ENCODE data around the gene ACSL5. TPM values are rescaled to one million over a fixed set of nuclear protein-coding genes. Genes with fewer than 3 reads are reported as not detected.

Gene ACSL5
- total and polyA plus RNA-seq, 3 experiments from 2014 or later, result 53.3 to 85.5 (median 53.7) TPM

- Histone ChIP-seq H3K27ac (ENCODE audit: low read depth, low read length) (no peak overlapping the region), H3K4me1 (ENCODE audit: insufficient read depth, low read length) (no peaks in the 10 kb centered on the region), H3K9me3 (ENCODE audit: low read length) (no peaks in the 10 kb centered on the region), H3K27me3 (ENCODE audit: insufficient read depth, low read length, poor library complexity, severe bottlenecking) (no peaks in the 10 kb centered on the region), H3K4me3 (ENCODE audit: low read length) (no peak overlapping the region), H3K36me3 (ENCODE audit: insufficient read depth, low read length) (peaks cover 65% of the 10 kb centered on the region)
- POLR2A ChIA-PET, result no interaction called here
- peaks cover 12 to 93% (median 36%) of the 10 kb centered on the region in 3 donors for H3K36me3 Mint-ChIP-seq
- no peaks in the 10 kb centered on the region for H3K9me3 Mint-ChIP-seq
- no peak for DNase-seq
- CTCF ChIA-PET, result no interaction called here
- peaks cover 0 to 5% (median 4%) of the 10 kb centered on the region in 3 donors for H3K4me1 Mint-ChIP-seq
- H3K4me3 Mint-ChIP-seq, result no peak overlapping the region
- H3K27ac Mint-ChIP-seq, result peak overlapping the region in 3 of 8 donors; percentile 9 to 86 (median 27)
- no peaks in the 10 kb centered on the region for H3K27me3 Mint-ChIP-seq
Measured at GRCh38 chr10:112407696-112408095, 33.8 kb downstream of the ACSL5 start.

GRCh38 chr10:112409299-112409698 is 35.4 kb downstream of the ACSL5 start:
- POLR2A ChIA-PET, result no interaction called here
- Mint-ChIP-seq H3K36me3 (peaks cover 12 to 90% (median 35%) of the 10 kb centered on the region in 3 donors), H3K27ac (peak overlapping the region in 2 of 8 donors; percentile 33 to 48), H3K27me3 (no peaks in the 10 kb centered on the region), H3K4me3 (no peak overlapping the region), H3K4me1 (peaks cover 0 to 5% (median 0%) of the 10 kb centered on the region in 3 donors), H3K9me3 (no peaks in the 10 kb centered on the region)
- H3K36me3 ChIP-seq (ENCODE audit: insufficient read depth, low read length), result peaks cover 67% of the 10 kb centered on the region
- no peak overlapping the region for H3K27ac ChIP-seq (ENCODE audit: low read depth, low read length)
- no peaks in the 10 kb centered on the region for H3K9me3 ChIP-seq (ENCODE audit: low read length)
- no peak overlapping the region for H3K4me3 ChIP-seq (ENCODE audit: low read length)
- CTCF ChIA-PET, result no interaction called here
- DNase-seq, result no peak
- H3K27me3 ChIP-seq (ENCODE audit: insufficient read depth, low read length, poor library complexity, severe bottlenecking), result no peaks in the 10 kb centered on the region
- H3K4me1 ChIP-seq (ENCODE audit: insufficient read depth, low read length), result no peaks in the 10 kb centered on the region

- ChIA-PET CTCF (no interaction called here), POLR2A (no interaction called here)
- Histone ChIP-seq H3K27me3 (ENCODE audit: insufficient read depth, low read length, poor library complexity, severe bottlenecking) (no peaks in the 10 kb centered on the region), H3K36me3 (ENCODE audit: insufficient read depth, low read length) (peaks cover 63% of the 10 kb centered on the region), H3K4me3 (ENCODE audit: low read length) (no peak overlapping the region), H3K27ac (ENCODE audit: low read depth, low read length) (no peak overlapping the region), H3K9me3 (ENCODE audit: low read length) (no peaks in the 10 kb centered on the region), H3K4me1 (ENCODE audit: insufficient read depth, low read length) (no peaks in the 10 kb centered on the region)
- Mint-ChIP-seq H3K36me3 (peaks cover 12 to 89% (median 33%) of the 10 kb centered on the region in 3 donors), H3K27ac (peak overlapping the region in 3 of 8 donors; percentile 29 to 73 (median 48)), H3K4me1 (peaks cover 0 to 5% (median 0%) of the 10 kb centered on the region in 3 donors), H3K9me3 (no peaks in the 10 kb centered on the region), H3K4me3 (no peak overlapping the region), H3K27me3 (no peaks in the 10 kb centered on the region)
- DNase-seq, result no peak
Measured at GRCh38 chr10:112409755-112410154, 35.8 kb downstream of the ACSL5 start.

- DNase-seq, result no peak
- H3K4me1 Mint-ChIP-seq, result no peaks in the 10 kb centered on the region
- H3K9me3 Mint-ChIP-seq, result no peaks in the 10 kb centered on the region
- peaks cover 12 to 86% (median 38%) of the 10 kb centered on the region in 3 donors for H3K36me3 Mint-ChIP-seq
- no peaks in the 10 kb centered on the region for H3K4me1 ChIP-seq (ENCODE audit: insufficient read depth, low read length)
- H3K4me3 ChIP-seq (ENCODE audit: low read length), result no peak overlapping the region
- no peaks in the 10 kb centered on the region for H3K27me3 ChIP-seq (ENCODE audit: insufficient read depth, low read length, poor library complexity, severe bottlenecking)
- peak overlapping the region in 3 of 8 donors; percentile 14 to 84 (median 23) for H3K27ac Mint-ChIP-seq
- H3K4me3 Mint-ChIP-seq, result no peak overlapping the region
- peaks cover 52% of the 10 kb centered on the region for H3K36me3 ChIP-seq (ENCODE audit: insufficient read depth, low read length)
- CTCF ChIA-PET, result no interaction called here
- H3K27me3 Mint-ChIP-seq, result no peaks in the 10 kb centered on the region
- H3K9me3 ChIP-seq (ENCODE audit: low read length), result no peaks in the 10 kb centered on the region
- H3K27ac ChIP-seq (ENCODE audit: low read depth, low read length), result no peak overlapping the region
- POLR2A ChIA-PET, result no interaction called here
Measured at GRCh38 chr10:112412696-112413095, 38.8 kb downstream of the ACSL5 start.

GRCh38 chr10:112421731-112422130 is 47.8 kb downstream of the ACSL5 start:
- peaks cover 0 to 82% (median 26%) of the 10 kb centered on the region in 3 donors for H3K36me3 Mint-ChIP-seq
- Histone ChIP-seq H3K4me3 (ENCODE audit: low read length) (no peak overlapping the region), H3K4me1 (ENCODE audit: insufficient read depth, low read length) (no peaks in the 10 kb centered on the region), H3K27me3 (ENCODE audit: insufficient read depth, low read length, poor library complexity, severe bottlenecking) (no peaks in the 10 kb centered on the region), H3K36me3 (ENCODE audit: insufficient read depth, low read length) (peaks cover 48% of the 10 kb centered on the region), H3K27ac (ENCODE audit: low read depth, low read length) (no peak overlapping the region), H3K9me3 (ENCODE audit: low read length) (no peaks in the 10 kb centered on the region)
- no peaks in the 10 kb centered on the region for H3K9me3 Mint-ChIP-seq
- H3K4me3 Mint-ChIP-seq, result no peak overlapping the region
- H3K4me1 Mint-ChIP-seq, result no peaks in the 10 kb centered on the region
- no peak for DNase-seq
- H3K27ac Mint-ChIP-seq, result peak overlapping the region in 6 of 8 donors; percentile 40 to 89 (median 58)
- no peaks in the 10 kb centered on the region for H3K27me3 Mint-ChIP-seq
- CTCF ChIA-PET, result no interaction called here
- POLR2A ChIA-PET, result no interaction called here

GRCh38 chr10:112424651-112425050 is 50.7 kb downstream of the ACSL5 start:
- Mint-ChIP-seq H3K36me3 (peaks cover 0 to 86% (median 34%) of the 10 kb centered on the region in 3 donors), H3K27me3 (no peaks in the 10 kb centered on the region), H3K9me3 (no peaks in the 10 kb centered on the region), H3K4me3 (no peak overlapping the region), H3K27ac (peak overlapping the region in 4 of 8 donors; percentile 18 to 47 (median 24)), H3K4me1 (peaks cover 3 to 6% (median 6%) of the 10 kb centered on the region in 3 donors)
- no peak overlapping the region for H3K27ac ChIP-seq (ENCODE audit: low read depth, low read length)
- CTCF ChIA-PET, result interaction anchor here (1.1 to 1.4 kb wide), 2 partner anchors 10 to 241 kb away, joined by 3 to 4 read pairs; partner anchors contain the start of gene GPAM
- H3K4me3 ChIP-seq (ENCODE audit: low read length), result no peak overlapping the region
- DNase-seq, result no peak
- no peaks in the 10 kb centered on the region for H3K27me3 ChIP-seq (ENCODE audit: insufficient read depth, low read length, poor library complexity, severe bottlenecking)
- no peaks in the 10 kb centered on the region for H3K4me1 ChIP-seq (ENCODE audit: insufficient read depth, low read length)
- no peaks in the 10 kb centered on the region for H3K9me3 ChIP-seq (ENCODE audit: low read length)
- peaks cover 55% of the 10 kb centered on the region for H3K36me3 ChIP-seq (ENCODE audit: insufficient read depth, low read length)
- POLR2A ChIA-PET, result no interaction called here

- no peaks in the 10 kb centered on the region for H3K9me3 ChIP-seq (ENCODE audit: low read length)
- Mint-ChIP-seq H3K4me3 (no peak overlapping the region), H3K36me3 (peaks cover 0 to 90% (median 29%) of the 10 kb centered on the region in 3 donors), H3K27me3 (no peaks in the 10 kb centered on the region), H3K9me3 (no peaks in the 10 kb centered on the region), H3K4me1 (peaks cover 3 to 6% (median 6%) of the 10 kb centered on the region in 3 donors), H3K27ac (peak overlapping the region in 4 of 8 donors; percentile 14 to 77 (median 48))
- H3K4me1 ChIP-seq (ENCODE audit: insufficient read depth, low read length), result no peaks in the 10 kb centered on the region
- no peak for DNase-seq
- no peak overlapping the region for H3K27ac ChIP-seq (ENCODE audit: low read depth, low read length)
- CTCF ChIA-PET, result interaction anchor here (0.8 to 1.4 kb wide), 2 partner anchors 50 to 242 kb away, joined by 3 to 4 read pairs; partner anchors contain the start of gene GPAM
- POLR2A ChIA-PET, result interaction anchor here (1.0 kb wide), 1 partner anchor 8 kb away, joined by 3 read pairs; no protein-coding TSS in a partner anchor
- no peaks in the 10 kb centered on the region for H3K27me3 ChIP-seq (ENCODE audit: insufficient read depth, low read length, poor library complexity, severe bottlenecking)
- H3K36me3 ChIP-seq (ENCODE audit: insufficient read depth, low read length), result peaks cover 68% of the 10 kb centered on the region
- H3K4me3 ChIP-seq (ENCODE audit: low read length), result no peak overlapping the region
Measured at GRCh38 chr10:112426111-112426510, 52.2 kb downstream of the ACSL5 start.

GRCh38 chr10:112429147-112429546 is 55.2 kb downstream of the ACSL5 start:
- H3K4me1 ChIP-seq (ENCODE audit: insufficient read depth, low read length), result no peaks in the 10 kb centered on the region
- H3K27me3 ChIP-seq (ENCODE audit: insufficient read depth, low read length, poor library complexity, severe bottlenecking), result no peaks in the 10 kb centered on the region
- CTCF ChIA-PET, result interaction anchor here (0.7 to 1.0 kb wide), 2 partner anchors 10 to 43 kb away, joined by 3 read pairs; no protein-coding TSS in a partner anchor
- H3K27me3 Mint-ChIP-seq, result no peaks in the 10 kb centered on the region
- H3K4me3 Mint-ChIP-seq, result no peak overlapping the region
- POLR2A ChIA-PET, result interaction anchor here (1.5 kb wide), 1 partner anchor 18 kb away, joined by 3 read pairs; the partner anchor contains the start of gene VTI1A
- H3K4me1 Mint-ChIP-seq, result peaks cover 3 to 6% (median 6%) of the 10 kb centered on the region in 3 donors
- H3K4me3 ChIP-seq (ENCODE audit: low read length), result no peak overlapping the region
- H3K27ac ChIP-seq (ENCODE audit: low read depth, low read length), result no peak overlapping the region
- peak overlapping the region; percentile 12 to 88 (median 60) for H3K27ac Mint-ChIP-seq
- H3K9me3 ChIP-seq (ENCODE audit: low read length), result no peaks in the 10 kb centered on the region
- H3K36me3 Mint-ChIP-seq, result peaks cover 0 to 88% (median 29%) of the 10 kb centered on the region in 3 donors
- H3K9me3 Mint-ChIP-seq, result no peaks in the 10 kb centered on the region
- no peak for DNase-seq
- peaks cover 69% of the 10 kb centered on the region for H3K36me3 ChIP-seq (ENCODE audit: insufficient read depth, low read length)
